WTC11 (cell line): ENCODE results near the gene TRIM65. TPM values are rescaled to one million over a fixed set of nuclear protein-coding genes. Genes with fewer than 3 reads are reported as not detected.
A peak's percentile ranks its signal among the peaks of the same experiment; 100 is the strongest.

ENCODE experiments used
- ATAC-seq: fragments of 200-7000 bp; cut with Tn5 transposase; 2 replicates; pipeline ENCODE4 v1.10.0; 2021; ENCODE audit warnings: mild to moderate bottlenecking, moderate library complexity
- CTCF ChIA-PET: fragments of 300-600 bp; sonication (Branson Sonifier 250); formaldehyde crosslinking; loops from one replicate; lab custom pipeline; 2021; ENCODE audit warnings: antibody characterized with exemption; lab: Charles Lee
- POLR2A ChIA-PET: fragments of 350-600 bp; sonication (Branson Sonifier 250); formaldehyde crosslinking; loops from one replicate; lab custom pipeline; 2021; ENCODE audit warnings: antibody characterized with exemption; lab: Charles Lee
- DNase-seq: peaks from one replicate; pipeline ENCODE4 v3.0.0; 2021; ENCODE audit warnings: low spot score
- H3K27ac Mint-ChIP-seq: 2 replicates; pipeline ENCODE4 v1.8.0; 2021; ENCODE audit warnings: mixed read lengths
- H3K27me3 Mint-ChIP-seq: 2 replicates; pipeline ENCODE4 v1.8.0; 2021; ENCODE audit warnings: low read depth, mild to moderate bottlenecking, moderate library complexity, mixed read lengths
- H3K36me3 Mint-ChIP-seq: 2 replicates; pipeline ENCODE4 v1.8.0; 2021; ENCODE audit warnings: mixed read lengths
- H3K4me1 Mint-ChIP-seq: 2 replicates; pipeline ENCODE4 v1.8.0; 2022; ENCODE audit warnings: mixed read lengths
- H3K4me3 Mint-ChIP-seq: 2 replicates; pipeline ENCODE4 v1.8.0; 2021; ENCODE audit warnings: mild to moderate bottlenecking, moderate library complexity, mixed read lengths
- H3K9me3 Mint-ChIP-seq: 2 replicates; pipeline ENCODE4 v1.8.0; 2021; ENCODE audit warnings: mixed read lengths
- ATF3 ChIP-seq: sonication (generic); formaldehyde crosslinking; conservative IDR thresholded peaks from 2 replicates; pipeline ENCODE4 v1.8.1; 2022; ENCODE audit warnings: mild to moderate bottlenecking, missing genetic modification reagents
- E2F5 ChIP-seq: sonication (generic); formaldehyde crosslinking; IDR thresholded peaks from 2 replicates; pipeline ENCODE4 v1.8.1; 2022; ENCODE audit warnings: mild to moderate bottlenecking, moderate library complexity, missing genetic modification reagents
- ELF4 ChIP-seq: sonication (generic); formaldehyde crosslinking; IDR thresholded peaks from 2 replicates; pipeline ENCODE4 v1.8.1; 2022; ENCODE audit warnings: low read depth, mild to moderate bottlenecking, moderate library complexity, missing genetic modification reagents
- ERG ChIP-seq: fragments of 250-450 bp; sonication (Bioruptor Pico); IDR thresholded peaks from 2 replicates; pipeline ENCODE4 v1.8.0; 2021; ENCODE audit warnings: mild to moderate bottlenecking
- ESRRA ChIP-seq: sonication (generic); formaldehyde crosslinking; IDR thresholded peaks from 2 replicates; pipeline ENCODE4 v1.8.1; 2022; ENCODE audit warnings: mild to moderate bottlenecking, missing genetic modification reagents, borderline replicate concordance
- ETV6 ChIP-seq: sonication (generic); formaldehyde crosslinking; IDR thresholded peaks from 2 replicates; pipeline ENCODE4 v1.8.1; 2022; ENCODE audit warnings: mild to moderate bottlenecking, missing genetic modification reagents
- FOXP1 ChIP-seq: sonication (generic); formaldehyde crosslinking; IDR thresholded peaks from 2 replicates; pipeline ENCODE4 v1.8.0; 2022; ENCODE audit warnings: missing genetic modification reagents, mild to moderate bottlenecking, moderate library complexity, borderline replicate concordance
- NFATC4 ChIP-seq: fragments of 250-450 bp; sonication (Bioruptor Pico); IDR thresholded peaks from 2 replicates; pipeline ENCODE4 v1.9.0; 2021; ENCODE audit warnings: mild to moderate bottlenecking
- NFYB ChIP-seq: sonication (generic); formaldehyde crosslinking; conservative IDR thresholded peaks from 2 replicates; pipeline ENCODE4 v1.8.0; 2022; ENCODE audit warnings: low read depth, missing genetic modification reagents
- NR3C1 ChIP-seq: sonication (generic); formaldehyde crosslinking; conservative IDR thresholded peaks from 2 replicates; pipeline ENCODE4 v1.8.1; 2023; ENCODE audit warnings: low read depth, mild to moderate bottlenecking, missing genetic modification reagents
- OVOL2 ChIP-seq: fragments of 250-450 bp; sonication (Bioruptor Pico); IDR thresholded peaks from 2 replicates; pipeline ENCODE4 v1.9.0; 2021; ENCODE audit warnings: mild to moderate bottlenecking, borderline replicate concordance
- PRRX2 ChIP-seq: fragments of 250-450 bp; sonication (Bioruptor Pico); IDR thresholded peaks from 2 replicates; pipeline ENCODE4 v1.8.0; 2021; ENCODE audit warnings: mild to moderate bottlenecking
- SP1 ChIP-seq: sonication (generic); formaldehyde crosslinking; conservative IDR thresholded peaks from 2 replicates; pipeline ENCODE4 v1.8.1; 2022; ENCODE audit warnings: missing genetic modification reagents
- TEAD1 ChIP-seq: sonication (generic); formaldehyde crosslinking; IDR thresholded peaks from 2 replicates; pipeline ENCODE4 v1.8.0; 2022; ENCODE audit warnings: mild to moderate bottlenecking, missing genetic modification reagents
- TP53 ChIP-seq: sonication (generic); formaldehyde crosslinking; IDR thresholded peaks from 2 replicates; pipeline ENCODE4 v1.8.1; 2023; ENCODE audit warnings: mild to moderate bottlenecking, missing genetic modification reagents
- USF1 ChIP-seq: sonication (generic); formaldehyde crosslinking; IDR thresholded peaks from 2 replicates; pipeline ENCODE4 v1.8.0; 2022; ENCODE audit warnings: mild to moderate bottlenecking, missing genetic modification reagents
- ZBTB21 ChIP-seq: sonication (generic); formaldehyde crosslinking; IDR thresholded peaks from 2 replicates; pipeline ENCODE4 v1.8.1; 2023; ENCODE audit warnings: mild to moderate bottlenecking, missing genetic modification reagents, borderline replicate concordance
- ZNF263 ChIP-seq: sonication (generic); formaldehyde crosslinking; IDR thresholded peaks from 2 replicates; pipeline ENCODE4 v1.8.1; 2022; ENCODE audit warnings: low read depth, mild to moderate bottlenecking, moderate library complexity, missing genetic modification reagents
- ZNF512 ChIP-seq: sonication (generic); formaldehyde crosslinking; IDR thresholded peaks from 2 replicates; pipeline ENCODE4 v1.8.1; 2022; ENCODE audit warnings: missing genetic modification reagents, borderline replicate concordance
- total RNA-seq: library from RNA; stranded (reverse); gene quantifications from 3 replicates; pipeline ENCODE4 v1.2.3, GENCODE V29; 2021
- TF ChIP-seq, protein P1 (sequence below): sonication (generic); formaldehyde crosslinking; IDR thresholded peaks from 2 replicates; pipeline ENCODE4 v1.8.1; 2023; ENCODE audit warnings: mild to moderate bottlenecking, missing genetic modification reagents
- TF ChIP-seq, protein P2 (sequence below): fragments of 250-450 bp; sonication (Bioruptor Pico); IDR thresholded peaks from 2 replicates; pipeline ENCODE4 v2.1.2; 2022; ENCODE audit warnings: mild to moderate bottlenecking, moderate library complexity

Gene TRIM65
- total RNA-seq, 1 experiment from 2014 or later, result 56.4 TPM

DNA sequence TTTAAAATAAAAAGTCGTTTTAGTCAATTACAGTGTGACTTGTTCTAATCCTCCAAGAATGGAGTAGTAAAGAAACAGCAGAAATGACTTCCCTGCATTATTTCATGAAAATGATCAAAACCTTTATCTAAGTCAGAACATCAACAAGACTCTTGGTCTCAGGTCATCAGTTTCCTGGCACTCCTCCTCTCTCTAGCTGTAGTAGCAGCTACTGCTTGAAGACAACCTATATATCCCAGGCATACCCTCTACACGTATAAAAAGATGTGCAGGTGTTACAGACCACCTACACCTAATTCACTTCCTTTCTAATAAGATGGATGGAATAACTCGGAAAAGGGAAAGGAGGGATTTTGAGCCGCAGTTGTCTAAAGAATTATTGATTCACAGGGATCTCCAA, 45.7 kb upstream of the TRIM65 start (continued):
- no peak for TF ChIP-seq ZNF512 (CRISPR knock-in tag)
- no peak for TF ChIP-seq USF1 (CRISPR knock-in tag)

- DNase-seq (no peak), ATAC-seq (no peak)
- POLR2A ChIA-PET, result interaction anchor here (0.7 to 1.1 kb wide), 7 partner anchors 18 to 86 kb away, joined by 3 to 7 read pairs (median 5); partner anchors contain the start of genes ACOX1, MRPL38 and WBP2
- Mint-ChIP-seq H3K9me3 (no peaks in the 10 kb centered on the region), H3K27ac (peak overlapping the region; percentile 97), H3K27me3 (no peaks in the 10 kb centered on the region), H3K4me1 (peaks cover 21% of the 10 kb centered on the region), H3K36me3 (peaks cover 7% of the 10 kb centered on the region), H3K4me3 (peak overlapping the region; percentile 90)
- TF ChIP-seq, protein P1, sequence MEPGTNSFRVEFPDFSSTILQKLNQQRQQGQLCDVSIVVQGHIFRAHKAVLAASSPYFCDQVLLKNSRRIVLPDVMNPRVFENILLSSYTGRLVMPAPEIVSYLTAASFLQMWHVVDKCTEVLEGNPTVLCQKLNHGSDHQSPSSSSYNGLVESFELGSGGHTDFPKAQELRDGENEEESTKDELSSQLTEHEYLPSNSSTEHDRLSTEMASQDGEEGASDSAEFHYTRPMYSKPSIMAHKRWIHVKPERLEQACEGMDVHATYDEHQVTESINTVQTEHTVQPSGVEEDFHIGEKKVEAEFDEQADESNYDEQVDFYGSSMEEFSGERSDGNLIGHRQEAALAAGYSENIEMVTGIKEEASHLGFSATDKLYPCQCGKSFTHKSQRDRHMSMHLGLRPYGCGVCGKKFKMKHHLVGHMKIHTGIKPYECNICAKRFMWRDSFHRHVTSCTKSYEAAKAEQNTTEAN (CRISPR knock-in tag), result no peak
- TF ChIP-seq ERG (no peak), USF1 (CRISPR knock-in tag) (no peak), SP1 (CRISPR knock-in tag) (no peak), ESRRA (CRISPR knock-in tag) (no peak), FOXP1 (CRISPR knock-in tag) (no peak), ETV6 (CRISPR knock-in tag) (no peak), TP53 (CRISPR knock-in tag) (no peak), NR3C1 (no peak), ATF3 (CRISPR knock-in tag) (no peak), ELF4 (CRISPR knock-in tag) (no peak), ZBTB21 (CRISPR knock-in tag) (no peak), ZNF263 (no peak), PRRX2 (no peak), NFATC4 (CRISPR knock-in tag) (no peak), E2F5 (CRISPR knock-in tag) (no peak), NFYB (CRISPR knock-in tag) (no peak), OVOL2 (CRISPR knock-in tag) (no peak), TEAD1 (CRISPR knock-in tag) (no peak)
- TF ChIP-seq, protein P2, sequence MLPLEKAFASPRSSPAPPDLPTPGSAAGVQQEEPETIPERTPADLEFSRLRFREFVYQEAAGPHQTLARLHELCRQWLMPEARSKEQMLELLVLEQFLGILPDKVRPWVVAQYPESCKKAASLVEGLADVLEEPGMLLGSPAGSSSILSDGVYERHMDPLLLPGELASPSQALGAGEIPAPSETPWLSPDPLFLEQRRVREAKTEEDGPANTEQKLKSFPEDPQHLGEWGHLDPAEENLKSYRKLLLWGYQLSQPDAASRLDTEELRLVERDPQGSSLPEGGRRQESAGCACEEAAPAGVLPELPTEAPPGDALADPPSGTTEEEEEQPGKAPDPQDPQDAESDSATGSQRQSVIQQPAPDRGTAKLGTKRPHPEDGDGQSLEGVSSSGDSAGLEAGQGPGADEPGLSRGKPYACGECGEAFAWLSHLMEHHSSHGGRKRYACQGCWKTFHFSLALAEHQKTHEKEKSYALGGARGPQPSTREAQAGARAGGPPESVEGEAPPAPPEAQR (CRISPR knock-in tag), result no peak
- CTCF ChIA-PET, result interaction anchor here (0.8 to 2.4 kb wide), 14 partner anchors 12 to 133 kb away, joined by 3 to 15 read pairs (median 4); partner anchors contain the start of genes ACOX1, CDK3, GALR2 and MRPL38
Observed at GRCh38 chr17:75941442-75941819, 44.7 kb upstream of the TRIM65 start.
